ENCODE data around the gene BAIAP2L2.

- TF ChIP-seq CTCF (IDR thresholded peaks at IDR 0.05) = no peak
- TF ChIP-seq EZH2 (IDR thresholded peaks at IDR 0.05; ENCODE audit: borderline replicate concordance, insufficient read depth, low read depth, low read length, poor library complexity, severe bottlenecking) = no peak
Measured at GRCh38 chr22:38081636-38081940, 28.9 kb downstream of the BAIAP2L2 start.

Measured in B cell (primary cell).